Measurements from ENCODE around the gene PLPPR3.

The PLPPR3 gene

DNA sequence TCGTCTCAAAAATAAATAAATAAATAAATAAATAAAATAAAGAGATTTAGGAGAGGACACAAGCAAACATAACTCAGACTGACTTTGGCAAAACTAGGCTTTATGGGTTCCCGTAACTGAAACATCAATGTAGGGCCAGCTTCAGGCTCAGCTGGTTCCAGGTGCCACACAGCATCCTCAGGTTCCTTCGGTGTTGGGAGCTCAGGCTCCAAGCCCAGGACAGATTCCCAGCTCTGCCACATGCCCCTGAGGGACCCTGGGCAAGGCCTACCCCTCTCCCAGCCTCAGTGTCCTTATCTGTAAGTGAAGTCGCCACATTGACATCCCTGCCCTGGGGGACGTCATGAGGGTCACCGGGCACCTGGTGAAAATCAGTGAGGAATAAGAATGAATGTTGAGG lies 52.1 kb downstream of the PLPPR3 start:
- DNase-seq: no peak

DNA sequence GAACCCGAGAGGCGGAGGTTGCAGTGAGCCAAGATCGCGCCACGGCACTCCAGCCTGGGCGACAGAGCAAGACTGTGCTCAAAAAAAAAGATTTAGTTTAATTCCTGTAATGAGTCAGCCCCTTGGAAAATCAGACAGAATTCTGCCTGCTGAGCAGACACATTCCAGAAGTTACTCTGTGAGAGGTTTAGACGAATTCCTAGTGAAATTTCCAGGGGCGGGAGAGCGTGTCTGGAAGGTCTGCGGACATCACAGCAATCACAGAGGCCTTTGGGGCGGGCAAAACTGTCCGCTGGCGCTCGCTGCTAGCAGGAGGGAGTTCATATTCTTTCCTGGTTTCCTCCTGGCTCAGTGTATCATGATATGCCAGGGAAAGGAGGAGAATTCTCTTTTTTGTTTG lies 53.3 kb downstream of the PLPPR3 start:
- peak; percentile 55 for DNase-seq

DNA sequence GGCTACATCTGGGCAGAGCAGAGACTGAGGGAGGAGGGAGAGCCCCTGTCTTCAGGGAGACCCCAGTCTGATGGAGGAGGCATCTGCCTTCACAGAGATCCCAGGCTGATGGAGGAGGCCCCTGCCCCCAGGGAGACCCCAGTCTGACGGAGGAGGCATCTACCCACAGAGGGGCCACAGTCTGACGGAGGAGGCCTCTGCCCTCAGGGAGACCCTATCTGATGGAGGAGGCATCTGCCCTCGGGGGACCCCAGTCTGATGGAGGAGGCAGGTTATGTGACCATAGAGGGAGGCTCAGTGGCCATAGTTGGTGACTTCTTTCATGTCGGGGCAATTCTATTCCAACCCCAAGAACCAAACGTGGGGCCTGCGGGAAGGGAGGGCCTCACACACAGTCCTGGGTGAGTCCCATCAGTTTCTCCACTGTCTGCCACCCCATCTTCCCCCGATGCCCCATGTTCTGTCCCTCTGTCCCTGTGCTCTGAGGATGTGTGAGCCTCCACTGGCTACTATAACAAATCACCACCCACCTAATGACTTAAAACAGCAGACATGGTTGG lies 56.5 kb downstream of the PLPPR3 start:
- no peak for DNase-seq

GRCh38 chr19:764301-764700 lies 57.5 kb downstream of the PLPPR3 start:
- DNase-seq: no peak

DNA sequence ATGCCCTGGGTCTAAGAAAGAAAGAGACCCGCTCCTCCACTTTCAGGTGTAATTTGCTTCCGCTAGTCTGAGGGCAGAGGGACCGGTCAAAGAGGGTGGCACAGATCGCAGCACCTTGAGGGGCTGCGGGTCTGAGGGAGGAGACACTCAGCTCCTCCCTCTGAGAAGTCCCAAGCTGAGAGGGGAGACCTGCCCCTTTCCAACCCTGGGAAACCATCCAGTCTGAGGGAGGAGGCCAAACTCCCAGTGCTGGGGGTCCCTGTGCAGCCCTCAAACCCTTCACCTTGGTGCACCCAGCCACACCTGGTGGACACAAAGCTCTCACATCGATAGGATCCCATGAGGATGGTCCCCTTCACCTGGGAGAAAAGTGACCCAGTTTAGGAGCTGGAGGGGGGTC lies 57.9 kb downstream of the PLPPR3 start:
- no peak for DNase-seq

DNA sequence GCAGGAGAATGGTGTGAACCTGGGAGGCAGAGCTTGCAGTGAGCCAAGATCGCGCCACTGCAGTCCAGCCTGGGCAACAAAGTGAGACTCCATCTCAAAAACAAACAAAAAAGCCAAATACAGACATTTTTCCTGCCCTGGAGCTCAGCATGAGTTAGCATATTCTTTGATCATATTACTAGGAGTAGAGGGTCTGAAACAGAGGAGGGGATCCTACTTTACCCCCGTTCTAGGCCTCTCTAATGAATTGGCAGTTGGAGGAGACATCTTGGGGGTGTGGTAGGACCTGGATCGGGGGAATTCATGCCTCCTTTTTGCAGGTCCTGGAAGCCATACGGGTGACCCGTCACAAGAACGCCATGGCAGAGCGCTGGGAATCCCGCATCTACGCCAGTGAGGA lies 58.6 kb downstream of the PLPPR3 start:
- no peak for DNase-seq

Data from HCEC 1CT (cell line).